CD4-positive, alpha-beta T cell (primary cell): ENCODE data around the gene INPP5A. TPM values are rescaled to one million over a fixed set of nuclear protein-coding genes. Genes with fewer than 3 reads are reported as not detected.

ENCODE experiments used
- ATAC-seq: fragments of 200-7000 bp; cut with Tn5 transposase; one replicate; pipeline ENCODE4 v1.10.0; 2022; ENCODE audit warnings: mild to moderate bottlenecking; ENCODE audit not compliant: poor library complexity
- CTCF ChIA-PET: fragments of 350-600 bp; sonication (Branson Sonifier 250); formaldehyde crosslinking; loops from one replicate; lab custom pipeline; 2021; ENCODE audit warnings: antibody characterized with exemption, inconsistent platforms; lab: Charles Lee
- POLR2A ChIA-PET: fragments of 350-600 bp; sonication (Branson Sonifier 250); formaldehyde crosslinking; loops from one replicate; lab custom pipeline; 2021; ENCODE audit warnings: antibody characterized with exemption, inconsistent platforms; lab: Charles Lee
- DNase-seq, 14 experiments: peaks; one replicate each; pipeline ENCODE4 v3.0.0-alpha.2; 2013 to 2020; ENCODE audit warnings: mixed read lengths in 2 of 14
- H3K27ac ChIP-seq, 2 donors: one replicate each; pipeline versions ENCODE4 v1.5.1 to v1.7.0; 2013; ENCODE audit warnings: low read length in 2 of 2, low read depth in 1 of 2, mild to moderate bottlenecking in 1 of 2
- H3K27me3 ChIP-seq, 2 experiments: 1 replicate in 1 of 2; 2 replicates in 1 of 2; pipeline versions ENCODE4 v1.6.1 to v1.7.0; 2013; ENCODE audit warnings: low read length in 2 of 2, control low read depth in 1 of 2, mild to moderate bottlenecking in 1 of 2, moderate library complexity in 1 of 2; ENCODE audit not compliant: insufficient read depth in 2 of 2, control insufficient read depth in 1 of 2
- H3K36me3 ChIP-seq: one replicate; pipeline ENCODE4 v1.6.1; 2013; ENCODE audit warnings: low read length, control low read depth; ENCODE audit not compliant: insufficient read depth
- H3K4me1 ChIP-seq: one replicate; pipeline ENCODE4 v1.6.1; 2013; ENCODE audit warnings: low read length, control low read depth; ENCODE audit not compliant: insufficient read depth
- H3K4me3 ChIP-seq: one replicate; pipeline ENCODE4 v1.5.1; 2013; ENCODE audit warnings: mild to moderate bottlenecking, low read length, moderate library complexity
- H3K9me3 ChIP-seq, 2 experiments: 1 replicate in 1 of 2; 2 replicates in 1 of 2; pipeline versions ENCODE4 v1.6.1 to v1.7.0; 2013; ENCODE audit warnings: low read length in 2 of 2, mild to moderate bottlenecking in 2 of 2, control low read depth in 1 of 2, moderate library complexity in 1 of 2; ENCODE audit not compliant: control insufficient read depth in 1 of 2, insufficient read depth in 1 of 2
- H3K27ac Mint-ChIP-seq: one replicate; pipeline ENCODE4 v1.8.0; 2020; ENCODE audit warnings: mixed read lengths
- H3K27me3 Mint-ChIP-seq: one replicate; pipeline ENCODE4 v1.8.0; 2021; ENCODE audit warnings: mixed read lengths
- H3K36me3 Mint-ChIP-seq: one replicate; pipeline ENCODE4 v1.8.0; 2021; ENCODE audit warnings: low read depth, mixed read lengths
- H3K4me1 Mint-ChIP-seq: one replicate; pipeline ENCODE4 v1.8.0; 2021; ENCODE audit warnings: low read depth, mixed read lengths
- H3K4me3 Mint-ChIP-seq: one replicate; pipeline ENCODE4 v1.8.0; 2020; ENCODE audit warnings: mild to moderate bottlenecking, mixed read lengths
- H3K9me3 Mint-ChIP-seq: one replicate; pipeline ENCODE4 v1.8.0; 2020; ENCODE audit warnings: mixed read lengths
- CTCF ChIP-seq: fragments of 200-600 bp; IDR thresholded peaks from one replicate; pipeline ENCODE4 v1.8.0; 2022; ENCODE audit warnings: antibody characterized with exemption, mild to moderate bottlenecking
- intact Hi-C, 2 experiments: fragments of 100-400 bp; cut with DNase I in 1 of 2; cut with micrococcal nuclease in 1 of 2; formaldehyde crosslinking; loops; one replicate each; pipeline versions ENCODE4 v1.15.1 to v1.9.0; 2023 to 2025; cut with DNase I, micrococcal nuclease
- total RNA-seq, 174 experiments: library from RNA in 2 of 174; stranded (reverse) in 2 of 174; gene quantifications; one replicate each; pipeline ENCODE4 v1.2.3 and lab custom pipeline; 2021 to 2026

The INPP5A gene
- total RNA-seq, 2 experiments from 2014 or later: 22.0 to 24.8 TPM

DNA sequence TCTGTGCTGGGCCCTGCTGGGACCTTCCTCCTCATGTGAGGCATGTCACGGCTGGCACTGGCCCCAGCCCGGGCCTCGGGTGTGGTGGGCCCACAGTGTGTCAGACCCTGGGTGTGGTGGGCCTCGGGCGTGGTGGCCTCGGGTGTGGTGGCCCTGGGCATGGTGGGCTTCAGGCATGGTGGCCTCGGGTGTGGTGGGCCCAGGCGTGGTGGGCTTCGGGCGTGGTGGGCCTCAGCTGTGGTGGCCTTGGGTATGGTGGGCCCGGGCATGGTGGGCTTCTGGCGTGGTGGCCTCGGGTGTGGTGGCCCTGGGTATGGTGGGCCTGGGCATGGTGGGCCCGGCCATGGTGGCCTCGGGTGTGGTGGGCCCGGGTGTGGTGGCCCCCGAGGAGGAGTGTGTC is 207.9 kb downstream of the INPP5A start:
- H3K27ac Mint-ChIP-seq: no peak overlapping the region
- H3K4me3 Mint-ChIP-seq: no peak overlapping the region
- ChIA-PET CTCF (no interaction called here), POLR2A (no interaction called here)
- no peak for DNase-seq
- Histone ChIP-seq H3K9me3 (no peaks in the 10 kb centered on the region), H3K27ac (no peak overlapping the region), H3K4me1 (no peaks in the 10 kb centered on the region), H3K27me3 (no peaks in the 10 kb centered on the region), H3K4me3 (no peak overlapping the region), H3K36me3 (peaks cover 8% of the 10 kb centered on the region)
- no peaks in the 10 kb centered on the region for H3K4me1 Mint-ChIP-seq
- peaks cover 17% of the 10 kb centered on the region for H3K36me3 Mint-ChIP-seq
- no peak for ATAC-seq
- intact Hi-C loops: no loop called here
- H3K9me3 Mint-ChIP-seq: no peaks in the 10 kb centered on the region
- no peaks in the 10 kb centered on the region for H3K27me3 Mint-ChIP-seq
- no peak for TF ChIP-seq CTCF

GRCh38 chr10:132745971-132746370 is 208.4 kb downstream of the INPP5A start:
- no peaks in the 10 kb centered on the region for H3K9me3 ChIP-seq
- POLR2A ChIA-PET: no interaction called here
- intact Hi-C loops: no loop called here

DNA sequence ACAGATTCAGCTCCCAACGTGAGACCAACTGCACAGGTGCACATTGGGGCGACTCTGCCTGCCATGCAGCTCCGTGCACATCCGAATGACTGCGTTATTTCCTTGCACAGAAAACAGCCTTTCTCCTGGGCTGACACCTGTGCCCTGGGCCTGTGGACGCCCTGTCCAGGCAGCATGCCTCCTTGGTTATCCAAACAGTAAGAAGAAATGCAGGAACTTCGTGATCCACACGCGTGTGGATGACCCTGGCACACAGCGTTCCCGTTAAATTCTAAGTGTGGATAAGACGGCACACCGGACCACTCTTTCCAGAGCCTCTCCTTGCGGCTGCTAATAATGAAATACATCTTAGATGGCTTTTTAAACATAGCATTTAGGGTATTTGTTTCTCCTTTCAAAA is 208.8 kb downstream of the INPP5A start:
- no peaks in the 10 kb centered on the region for H3K9me3 Mint-ChIP-seq
- H3K36me3 Mint-ChIP-seq: peaks cover 20% of the 10 kb centered on the region
- no peaks in the 10 kb centered on the region for H3K27me3 Mint-ChIP-seq
- Histone ChIP-seq H3K36me3 (peaks cover 14% of the 10 kb centered on the region), H3K27ac (no peak overlapping the region), H3K9me3 (peaks cover 0 to 4% of the 10 kb centered on the region in 2 experiments), H3K4me1 (no peaks in the 10 kb centered on the region), H3K27me3 (no peaks in the 10 kb centered on the region), H3K4me3 (no peak overlapping the region)
- CTCF ChIA-PET: no interaction called here
- no peaks in the 10 kb centered on the region for H3K4me1 Mint-ChIP-seq
- H3K27ac Mint-ChIP-seq: no peak overlapping the region
- POLR2A ChIA-PET: no interaction called here
- DNase-seq (no peak), ATAC-seq (no peak)
- intact Hi-C loops: no loop called here
- H3K4me3 Mint-ChIP-seq: no peak overlapping the region
- no peak for TF ChIP-seq CTCF

More at GRCh38 chr10:132745971-132746370, 208.4 kb downstream of the INPP5A start:
- Histone ChIP-seq H3K4me1 (no peaks in the 10 kb centered on the region), H3K27ac (no peak overlapping the region), H3K36me3 (peaks cover 13% of the 10 kb centered on the region), H3K4me3 (no peak overlapping the region), H3K27me3 (no peaks in the 10 kb centered on the region)
- CTCF ChIA-PET: no interaction called here
- no peak for TF ChIP-seq CTCF
- peaks cover 20% of the 10 kb centered on the region for H3K36me3 Mint-ChIP-seq
- H3K4me1 Mint-ChIP-seq: no peaks in the 10 kb centered on the region
- H3K4me3 Mint-ChIP-seq: no peak overlapping the region
- ATAC-seq (no peak), DNase-seq (no peak)
- no peak overlapping the region for H3K27ac Mint-ChIP-seq
- no peaks in the 10 kb centered on the region for H3K9me3 Mint-ChIP-seq
- H3K27me3 Mint-ChIP-seq: no peaks in the 10 kb centered on the region
